ENCODE data around the gene RABL6.
"Not testable (repeated sequence)": the region's sequence is repeated elsewhere in the genome, so short reads cannot be mapped to it uniquely, and the experiment has no call there.

Gene RABL6

DNA sequence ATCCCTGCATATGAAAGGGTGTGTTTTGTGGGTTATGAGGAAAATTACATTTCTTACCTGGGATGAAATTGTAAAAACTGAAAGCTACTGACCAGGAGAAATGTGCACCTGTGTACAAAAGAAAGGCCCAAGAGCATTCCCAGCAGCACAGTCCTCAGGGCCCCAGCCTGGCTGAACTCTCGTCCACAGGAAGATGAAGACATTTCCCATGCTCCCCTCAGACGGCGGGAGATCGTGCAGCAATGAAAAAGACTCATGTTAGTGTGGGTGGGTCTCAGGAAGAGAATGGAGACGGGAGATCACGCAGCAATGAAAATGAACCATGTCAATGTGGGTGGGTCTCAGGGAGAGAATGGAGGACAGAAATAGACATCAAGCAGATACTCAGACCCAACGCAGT is 30.8 kb upstream of the RABL6 start:
- DNase-seq (ENCODE audit: low read depth, low spot score), result no peak

- DNase-seq (ENCODE audit: low read depth, low spot score), result peak; percentile 34
Observed at GRCh38 chr9:136777359-136777758, 30.4 kb upstream of the RABL6 start.

- no peak for DNase-seq (ENCODE audit: low read depth, low spot score)
Observed at GRCh38 chr9:136779808-136780207, 27.9 kb upstream of the RABL6 start.

GRCh38 chr9:136782452-136782851 is 25.3 kb upstream of the RABL6 start:
- DNase-seq (ENCODE audit: low read depth, low spot score), result no peak

DNA sequence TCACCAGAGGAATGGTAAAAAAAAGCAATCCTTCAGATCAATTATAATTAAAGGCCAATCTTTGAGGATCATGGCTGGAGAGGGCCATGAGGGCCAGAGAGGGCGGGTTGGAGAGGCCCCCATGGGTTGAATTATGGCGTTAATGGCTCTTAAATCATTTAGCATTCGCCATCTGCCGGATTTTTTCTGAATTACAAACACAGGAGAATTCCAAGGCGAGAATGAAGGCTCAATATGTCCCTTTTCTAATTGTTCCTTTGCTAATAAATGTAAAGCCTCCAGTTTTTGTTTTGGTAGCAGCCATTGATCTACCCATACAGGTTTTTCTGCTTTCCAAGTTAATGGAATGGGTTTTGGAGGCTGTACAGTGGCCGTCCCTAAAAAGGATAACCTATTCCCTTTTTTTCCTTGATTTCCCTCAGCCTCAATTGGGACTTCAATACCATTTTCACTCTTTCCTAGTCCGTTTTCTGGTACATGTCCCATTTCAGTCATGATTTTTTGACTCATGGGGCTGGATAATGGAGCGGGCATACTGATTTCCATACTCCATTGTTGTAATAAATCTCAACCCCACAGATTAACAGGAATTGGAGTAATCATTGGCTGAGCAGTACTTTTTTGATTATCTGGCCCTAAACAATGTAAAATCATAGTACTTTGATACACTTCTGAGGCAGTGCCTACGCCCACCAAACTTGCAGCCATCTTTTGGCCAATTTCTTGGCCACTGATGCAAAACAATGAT is 23.3 kb upstream of the RABL6 start:
- no peak for DNase-seq (ENCODE audit: low read depth, low spot score)

DNA sequence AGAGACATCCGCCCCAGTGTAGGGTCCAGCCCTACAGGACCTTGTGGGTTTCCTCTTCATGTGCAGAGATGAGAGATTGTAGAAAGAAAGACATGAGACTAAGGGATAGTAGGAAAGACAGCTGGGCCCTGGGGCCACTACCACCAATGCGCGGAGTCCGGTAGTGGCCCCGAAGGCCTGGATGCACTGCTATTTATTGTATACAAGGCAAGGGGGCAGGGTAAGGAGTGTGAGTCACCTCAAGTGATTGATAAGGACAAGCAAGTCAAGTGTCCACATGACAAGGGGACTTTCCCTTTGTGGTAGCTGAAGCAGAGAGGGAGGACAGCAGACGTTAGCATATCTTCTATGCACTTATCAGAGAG is 22.8 kb upstream of the RABL6 start:
- DNase-seq (ENCODE audit: low read depth, low spot score), result peak; percentile 71

DNA sequence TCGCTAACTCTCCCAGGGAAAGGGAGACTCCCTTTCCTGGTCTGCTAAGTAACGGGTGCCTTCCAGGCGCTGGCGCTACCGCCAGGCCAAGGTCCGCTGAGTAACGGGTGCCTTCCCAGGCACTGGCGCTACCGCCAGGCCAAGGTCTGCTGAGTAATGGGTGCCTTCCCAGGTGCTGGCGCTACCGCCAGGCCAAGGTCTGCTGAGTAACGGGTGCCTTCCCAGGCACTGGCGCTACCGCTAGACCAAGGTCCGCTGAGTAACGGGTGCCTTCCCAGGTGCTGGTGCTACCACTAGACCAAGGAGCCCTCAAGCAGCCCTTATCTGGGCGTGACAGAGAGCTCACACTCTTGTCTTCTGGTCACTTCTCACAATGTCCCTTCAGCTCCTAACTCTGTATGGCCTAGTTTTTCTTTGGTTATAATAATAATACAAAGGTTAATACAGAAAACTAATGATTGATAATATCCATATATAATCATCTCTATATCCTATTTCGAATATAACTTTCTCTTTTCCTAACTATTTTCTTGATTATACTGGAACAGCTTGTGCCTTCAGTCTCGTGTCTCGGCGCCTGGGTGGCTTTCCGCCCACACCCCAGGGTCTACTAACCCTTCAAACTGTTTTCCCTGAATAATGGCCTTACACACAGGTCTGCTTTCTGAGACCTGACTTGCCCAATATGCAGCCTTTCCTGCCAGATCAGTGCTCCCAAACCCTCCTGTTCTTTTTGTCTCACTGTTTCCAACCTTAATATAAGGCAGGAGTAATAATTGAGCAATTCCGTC is 22.0 kb upstream of the RABL6 start:
- not testable (repeated sequence) for DNase-seq (ENCODE audit: low read depth, low spot score)

- no peak for DNase-seq (ENCODE audit: low read depth, low spot score)
Observed at GRCh38 chr9:136786451-136786850, 21.3 kb upstream of the RABL6 start.

DNA sequence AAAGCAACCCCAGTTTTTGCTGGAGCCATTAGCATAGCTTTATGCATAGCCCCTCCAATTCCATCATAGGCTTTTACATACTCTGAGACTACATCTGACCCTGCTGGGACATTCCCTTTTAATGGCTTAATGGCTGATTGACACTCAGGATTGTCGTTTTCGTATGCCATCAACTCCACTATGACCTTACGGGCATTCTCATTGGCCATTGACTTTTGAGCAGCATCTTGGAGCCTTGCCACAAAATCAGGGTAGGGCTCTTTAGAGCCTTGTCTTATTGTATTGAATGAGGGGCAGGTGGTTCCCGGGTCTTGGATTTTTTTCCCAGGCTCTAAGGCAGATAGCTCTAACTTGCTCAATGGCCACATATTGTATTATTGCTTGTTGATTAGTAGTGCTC is 20.8 kb upstream of the RABL6 start:
- DNase-seq (ENCODE audit: low read depth, low spot score), result not testable (repeated sequence)

DNA sequence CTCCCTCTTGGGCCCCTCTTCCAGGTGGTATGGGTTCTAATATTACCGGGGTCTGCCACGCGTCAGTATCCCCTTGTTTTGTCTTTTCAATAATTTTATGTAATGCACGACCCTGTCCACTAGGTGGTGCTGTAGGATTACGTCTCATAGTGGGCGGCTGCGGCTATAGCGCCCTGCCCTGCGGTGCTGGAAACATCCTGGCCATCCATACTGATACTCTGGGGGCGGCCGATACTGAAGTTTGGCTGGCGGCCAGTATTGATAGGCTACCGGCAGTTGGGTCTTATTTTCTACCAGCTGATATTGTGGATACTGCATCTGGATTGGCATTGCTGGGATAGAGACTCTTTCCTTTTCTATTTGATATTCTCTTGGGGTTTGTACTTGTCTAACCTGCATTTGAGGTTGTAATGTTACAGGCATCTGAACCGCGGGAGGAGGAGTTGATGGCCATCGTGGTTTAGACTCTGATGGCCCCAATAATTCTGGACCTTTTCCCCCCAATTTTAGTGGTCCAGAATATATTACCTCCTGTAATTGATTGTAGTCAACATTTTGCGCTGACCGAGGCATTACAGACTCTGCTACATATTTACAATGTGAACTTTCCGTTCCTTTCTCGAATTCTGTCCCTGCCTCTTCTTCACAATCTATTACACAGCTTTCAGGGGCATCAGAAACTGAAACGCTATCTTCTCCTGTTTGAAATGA is 19.9 kb upstream of the RABL6 start:
- peak; percentile 81 for DNase-seq (ENCODE audit: low read depth, low spot score)

DNA sequence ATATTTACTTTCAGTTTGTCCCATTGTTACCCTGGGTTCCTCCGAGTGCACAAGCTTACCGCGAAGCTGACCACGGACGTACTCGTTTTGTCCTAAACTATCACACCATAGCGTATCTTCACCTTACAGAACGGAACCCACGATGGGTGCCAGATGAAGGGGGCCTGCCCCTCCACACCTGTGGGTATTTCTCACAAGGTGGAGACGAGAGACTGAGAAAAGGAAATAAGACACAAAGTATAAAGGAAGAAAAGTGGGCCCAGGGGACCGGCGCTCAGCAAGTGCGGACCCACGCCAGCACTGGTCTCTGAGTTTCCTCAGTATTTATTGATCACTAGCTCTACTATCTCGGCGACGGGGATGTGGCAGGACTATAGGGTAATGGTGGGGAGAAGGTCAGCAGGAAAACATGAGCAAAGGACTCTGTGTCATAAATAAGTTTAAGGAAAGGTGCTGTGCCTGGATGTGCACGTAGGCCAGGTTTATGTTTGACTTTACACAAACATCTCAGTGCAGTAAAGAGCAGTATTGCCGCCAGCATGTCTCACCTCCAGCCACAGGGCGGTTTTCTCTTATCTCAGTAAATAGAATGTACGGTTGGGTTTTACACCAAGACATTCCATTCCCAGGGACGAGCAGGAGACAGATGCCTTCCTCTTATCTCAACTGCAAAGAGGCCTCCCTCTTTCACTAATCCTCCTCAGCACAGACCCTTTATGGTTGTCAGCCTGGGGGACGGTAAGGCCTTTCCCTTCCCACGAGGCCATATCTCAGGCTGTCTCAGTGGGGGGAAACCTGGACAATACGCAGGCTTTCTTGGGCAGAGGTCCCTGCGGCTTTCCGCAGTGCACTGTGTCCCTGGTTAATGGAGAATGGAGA is 18.9 kb upstream of the RABL6 start:
- peak; percentile 75 for DNase-seq (ENCODE audit: low read depth, low spot score)

DNA sequence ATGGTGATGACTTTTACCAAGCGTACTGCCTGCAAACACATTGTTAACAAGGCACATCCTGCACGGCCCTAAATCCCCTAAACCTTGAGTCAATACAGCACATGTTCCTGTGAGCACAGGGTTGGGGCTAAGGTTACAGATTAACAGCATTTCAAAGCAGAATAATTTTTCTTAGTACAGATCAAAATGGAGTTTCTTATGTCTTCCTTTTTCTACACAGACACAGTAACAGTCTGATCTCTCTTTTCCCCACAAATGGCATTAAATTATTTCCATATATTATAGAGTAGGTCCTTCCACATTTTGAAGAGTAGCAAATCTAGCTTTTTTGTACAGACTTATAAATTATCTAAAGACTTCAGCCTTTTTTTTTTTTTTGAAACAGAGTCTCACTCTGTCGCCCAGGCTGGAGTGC is 18.2 kb upstream of the RABL6 start:
- DNase-seq (ENCODE audit: low read depth, low spot score), result no peak

DNA sequence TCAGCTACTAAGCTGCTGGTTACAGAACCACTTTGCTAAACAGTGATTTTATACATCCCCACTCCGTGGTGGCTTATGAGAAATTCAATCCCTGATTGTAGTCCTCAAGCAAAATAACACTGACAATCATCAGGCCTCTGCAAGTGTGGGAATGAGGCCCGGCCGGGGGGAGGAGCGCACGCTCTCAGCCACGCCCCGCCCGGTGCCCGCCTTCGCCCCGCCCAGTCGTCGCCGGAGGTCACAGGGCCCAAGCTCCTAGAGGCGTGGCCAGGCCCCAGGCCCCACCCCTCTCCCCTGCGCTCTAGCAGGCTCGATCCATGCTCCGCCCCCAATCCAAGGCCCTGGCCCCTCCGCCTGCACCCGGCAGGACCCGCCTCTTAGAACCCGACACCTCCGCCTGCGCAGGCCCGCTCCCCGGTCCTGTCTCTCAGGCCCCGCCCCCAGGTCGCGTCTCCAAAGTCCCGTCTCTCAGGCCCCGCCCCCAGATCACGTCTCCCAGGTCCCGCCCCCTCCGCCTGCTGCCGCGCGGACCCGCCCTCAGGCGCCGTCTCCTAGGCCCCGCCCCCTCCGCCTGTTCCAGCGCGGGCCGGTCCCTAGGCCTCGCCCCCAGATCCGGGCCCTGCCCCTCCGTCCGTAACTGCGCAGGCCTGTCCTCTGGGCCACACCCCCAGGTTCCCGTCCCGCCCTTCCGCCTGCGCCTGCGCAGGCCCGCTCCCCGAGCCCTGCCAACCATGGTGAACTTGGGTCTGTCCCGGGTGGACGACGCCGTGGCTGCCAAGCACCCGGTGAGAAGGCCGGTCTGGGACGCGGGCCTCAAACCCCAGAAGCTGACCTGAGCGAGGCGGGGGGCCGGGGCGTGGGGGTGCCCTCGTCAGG is 16.9 kb upstream of the RABL6 start, which contains the start of gene TMEM141:
TMEM141 (plus strand) TSS at position 705 of the 876 bp plus-strand sequence; CDS start at position 732, 27 bp downstream.
- DNase-seq (ENCODE audit: low read depth, low spot score), result peak; percentile 99

- DNase-seq (ENCODE audit: low read depth, low spot score), result peak; percentile 89
Observed at GRCh38 chr9:136791516-136792276, 16.1 kb upstream of the RABL6 start.

GRCh38 chr9:136792321-136793085 is 15.2 kb upstream of the RABL6 start:
- no peak for DNase-seq (ENCODE audit: low read depth, low spot score)

DNA sequence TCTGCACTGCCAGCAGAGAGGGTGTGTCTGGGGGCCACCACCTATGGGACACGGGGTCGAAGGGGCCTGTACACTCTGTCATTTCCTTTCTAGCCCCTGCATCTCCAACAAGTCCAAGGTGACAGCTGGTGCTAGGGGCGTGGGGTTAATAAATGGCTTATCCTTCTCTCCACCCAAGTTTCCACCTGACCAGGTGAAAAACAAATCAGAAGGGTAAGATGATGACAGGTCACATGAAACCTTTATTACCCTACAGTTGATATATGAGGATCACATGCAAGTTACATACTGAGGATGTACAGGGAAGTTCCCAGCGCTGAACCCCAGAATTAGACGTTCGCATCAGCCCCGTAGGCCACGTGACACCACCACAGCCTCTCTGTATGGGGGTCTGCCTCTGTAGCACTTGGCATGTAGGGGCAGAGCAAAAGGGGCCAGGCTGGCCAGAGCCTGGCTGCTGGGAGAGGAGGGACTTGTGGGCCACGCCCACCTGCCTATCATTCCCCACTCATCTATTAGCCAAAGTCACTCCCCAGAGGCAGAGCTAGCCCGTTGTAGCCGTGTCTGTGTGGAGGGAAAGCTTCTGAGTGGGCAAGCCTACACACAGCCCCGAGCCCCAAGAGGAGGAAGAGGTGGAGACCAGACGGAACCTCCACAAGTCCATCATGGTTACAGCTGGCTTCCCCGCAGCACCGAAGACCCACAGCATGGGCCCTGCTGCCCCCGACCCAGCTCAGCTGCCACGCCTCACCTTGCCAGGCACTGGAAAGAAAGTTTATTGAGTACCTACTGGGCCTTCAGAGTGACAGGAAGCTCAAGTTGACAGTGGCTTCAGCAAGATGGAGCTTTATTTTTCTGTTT is 14.4 kb upstream of the RABL6 start:
- peak; percentile 54 for DNase-seq (ENCODE audit: low read depth, low spot score)

DNA sequence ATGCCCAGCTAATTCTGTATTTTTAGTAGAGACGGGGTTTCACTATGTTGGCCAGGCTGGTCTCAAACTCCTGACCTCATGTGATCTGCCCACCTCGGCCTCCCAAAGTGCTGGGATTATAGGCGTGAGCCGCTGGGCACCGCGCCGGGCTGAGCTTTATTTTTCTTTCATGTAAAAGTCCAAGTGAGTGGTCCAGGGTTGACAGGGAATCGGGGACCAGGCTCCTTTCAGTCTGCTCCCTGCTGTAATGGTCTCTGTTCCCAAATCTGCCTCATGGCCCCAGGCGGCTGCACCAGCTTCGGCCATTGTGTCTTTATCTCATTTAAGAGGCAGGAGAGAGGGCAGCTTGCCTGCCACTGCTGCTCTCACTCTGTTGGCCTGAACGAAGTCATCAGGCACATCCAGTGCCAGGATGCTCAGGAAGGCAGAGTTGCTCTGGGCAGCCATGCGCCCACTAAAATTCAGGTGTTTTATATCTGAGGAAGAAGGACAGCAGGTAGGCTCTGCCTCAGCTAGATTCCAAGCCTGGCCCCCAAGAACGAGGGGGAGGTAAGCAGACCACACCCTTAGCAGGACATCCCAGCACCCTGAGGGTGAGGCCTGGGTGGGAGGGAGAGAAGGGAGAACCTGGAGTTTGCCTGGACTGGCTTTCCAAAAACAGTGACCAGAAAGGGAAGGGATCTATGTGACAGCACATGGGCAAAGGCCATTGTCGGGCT is 13.3 kb upstream of the RABL6 start:
- no peak for DNase-seq (ENCODE audit: low read depth, low spot score)
